Measurements from ENCODE around the gene TRMT44.
"Not testable (repeated sequence)": the region's sequence is repeated elsewhere in the genome, so short reads cannot be mapped to it uniquely, and the experiment has no call there.

Gene TRMT44

GRCh38 chr4:8406887-8407286, 33.7 kb upstream of the TRMT44 start:
- not testable (repeated sequence) for DNase-seq

GRCh38 chr4:8407316-8407715, 33.3 kb upstream of the TRMT44 start:
- DNase-seq = no peak

GRCh38 chr4:8407756-8408155, 32.8 kb upstream of the TRMT44 start:
- no peak for DNase-seq

- DNase-seq = peak; percentile 56
Measured at GRCh38 chr4:8409264-8410065, 31.1 kb upstream of the TRMT44 start.

GRCh38 chr4:8410066-8410625, 30.4 kb upstream of the TRMT44 start:
- no peak for DNase-seq

GRCh38 chr4:8410641-8411271, 29.8 kb upstream of the TRMT44 start:
- peak; percentile 12 for DNase-seq

GRCh38 chr4:8411351-8412180, 29.0 kb upstream of the TRMT44 start:
- DNase-seq = no peak

- DNase-seq = no peak
Measured at GRCh38 chr4:8412288-8412687, 28.3 kb upstream of the TRMT44 start.

GRCh38 chr4:8414377-8414776, 26.2 kb upstream of the TRMT44 start:
- DNase-seq = peak; percentile 50

- no peak for DNase-seq
Measured at GRCh38 chr4:8417071-8417614, 23.4 kb upstream of the TRMT44 start.

- DNase-seq = no peak
Measured at GRCh38 chr4:8419222-8420041, 21.1 kb upstream of the TRMT44 start.

GRCh38 chr4:8420151-8420550, 20.4 kb upstream of the TRMT44 start:
- not testable (repeated sequence) for DNase-seq

- no peak for DNase-seq
Measured at GRCh38 chr4:8422327-8422726, 18.2 kb upstream of the TRMT44 start.

- DNase-seq = no peak
Measured at GRCh38 chr4:8422786-8423185, 17.8 kb upstream of the TRMT44 start.

- no peak for DNase-seq
Measured at GRCh38 chr4:8427262-8427661, 13.3 kb upstream of the TRMT44 start.

GRCh38 chr4:8427761-8428287, 12.8 kb upstream of the TRMT44 start:
- DNase-seq = no peak

GRCh38 chr4:8428288-8429097, 12.1 kb upstream of the TRMT44 start:
- peak; percentile 88 for DNase-seq

GRCh38 chr4:8431553-8431952, 9.0 kb upstream of the TRMT44 start:
- no peak for DNase-seq

- DNase-seq = no peak
Measured at GRCh38 chr4:8433136-8433535, 7.4 kb upstream of the TRMT44 start.

- no peak for DNase-seq
Measured at GRCh38 chr4:8434251-8435073, 6.1 kb upstream of the TRMT44 start.
